Muscle of back (tissue), 11 donors: ENCODE measurements around the gene RNU1-4. TPM values are rescaled to one million over a fixed set of nuclear protein-coding genes. Genes with fewer than 3 reads are reported as not detected.
"Not testable (repeated sequence)": the region's sequence is repeated elsewhere in the genome, so short reads cannot be mapped to it uniquely, and the experiment has no call there.

Source experiments
- DNase-seq, 3 donors: peaks; one replicate each; pipeline versions ENCODE4 v3.0.0 to v3.0.0-alpha.2; 2013
- polyA plus RNA-seq, 10 donors: library from polyadenylated mRNA; unstranded; fragments of 120-200 nt; gene quantifications; one replicate each; pipeline ENCODE4 v1.2.1, GENCODE V29; 2013; ENCODE audit not compliant: insufficient read length in 10 of 10

RNU1-4 gene
- polyA plus RNA-seq, 10 donors, result 1.2 TPM; not detected in 9

- not testable (repeated sequence) for DNase-seq
Measured at GRCh38 chr1:16725439-16726245, 14.7 kb upstream of the RNU1-4 start.

GRCh38 chr1:16727190-16728111 is 12.9 kb upstream of the RNU1-4 start:
- DNase-seq, result peak in 1 of 3 donors; percentile 7

- DNase-seq, result not testable (repeated sequence)
Measured at GRCh38 chr1:16728243-16728949, 11.9 kb upstream of the RNU1-4 start.

GRCh38 chr1:16732254-16732896 is 7.9 kb upstream of the RNU1-4 start:
- DNase-seq, result not testable (repeated sequence)

GRCh38 chr1:16741230-16741629 is 914 bp downstream of the RNU1-4 start:
- not testable (repeated sequence) for DNase-seq

GRCh38 chr1:16747660-16748059 is 7.3 kb downstream of the RNU1-4 start:
- not testable (repeated sequence) for DNase-seq

GRCh38 chr1:16748710-16749109 is 8.4 kb downstream of the RNU1-4 start:
- DNase-seq, result not testable (repeated sequence)

- DNase-seq, result not testable (repeated sequence)
Measured at GRCh38 chr1:16749910-16750888, 9.9 kb downstream of the RNU1-4 start.

- DNase-seq, result not testable (repeated sequence)
Measured at GRCh38 chr1:16752770-16753169, 12.5 kb downstream of the RNU1-4 start.

- DNase-seq, result not testable (repeated sequence)
Measured at GRCh38 chr1:16755385-16755784, 15.1 kb downstream of the RNU1-4 start.

- DNase-seq, result not testable (repeated sequence)
Measured at GRCh38 chr1:16755932-16756331, 15.6 kb downstream of the RNU1-4 start.

GRCh38 chr1:16757574-16757973 is 17.3 kb downstream of the RNU1-4 start:
- DNase-seq, result not testable (repeated sequence)

GRCh38 chr1:16758060-16758459 is 17.7 kb downstream of the RNU1-4 start:
- not testable (repeated sequence) for DNase-seq

- DNase-seq, result peak in 1 of 3 donors; percentile 9
Measured at GRCh38 chr1:16759041-16759493, 18.8 kb downstream of the RNU1-4 start.

GRCh38 chr1:16759650-16760455 is 19.5 kb downstream of the RNU1-4 start:
- DNase-seq, result not testable (repeated sequence)

GRCh38 chr1:16760456-16760765 is 20.1 kb downstream of the RNU1-4 start:
- not testable (repeated sequence) for DNase-seq

- DNase-seq, result not testable (repeated sequence)
Measured at GRCh38 chr1:16760801-16761200, 20.5 kb downstream of the RNU1-4 start.

- not testable (repeated sequence) for DNase-seq
Measured at GRCh38 chr1:16764248-16764819, 24.0 kb downstream of the RNU1-4 start.
